Stimulated activated CD8-positive, alpha-beta memory T cell treated with anti-CD3 and anti-CD28 coated beads, Interleukin-12 subunit alpha, Interleukin-12 subunit beta, amount 100 ng/mL, for 1 hour (primary cell): ENCODE data around the gene TTC6.

Experiments
- DNase-seq: peaks from one replicate; pipeline ENCODE4 v3.0.0-alpha.2; 2020; ENCODE audit warnings: low read depth

Gene TTC6

GRCh38 chr14:37585971-37586796 is 9.2 kb upstream of the TTC6 start:
- no peak for DNase-seq

GRCh38 chr14:37586797-37587130 is 8.7 kb upstream of the TTC6 start:
- DNase-seq, result no peak

- DNase-seq, result no peak
Measured at GRCh38 chr14:37587131-37587803, 8.2 kb upstream of the TTC6 start.

- no peak for DNase-seq
Measured at GRCh38 chr14:37587881-37588666, 7.4 kb upstream of the TTC6 start.

- DNase-seq, result no peak
Measured at GRCh38 chr14:37588667-37588955, 6.8 kb upstream of the TTC6 start.

- no peak for DNase-seq
Measured at GRCh38 chr14:37588956-37589714, 6.3 kb upstream of the TTC6 start.

- no peak for DNase-seq
Measured at GRCh38 chr14:37589715-37590427, 5.6 kb upstream of the TTC6 start.

GRCh38 chr14:37590428-37591139 is 4.8 kb upstream of the TTC6 start:
- no peak for DNase-seq

- no peak for DNase-seq
Measured at GRCh38 chr14:37591311-37591940, 4.0 kb upstream of the TTC6 start.

- no peak for DNase-seq
Measured at GRCh38 chr14:37591941-37592481, 3.4 kb upstream of the TTC6 start.

- DNase-seq, result no peak
Measured at GRCh38 chr14:37592482-37593408, 2.7 kb upstream of the TTC6 start.

GRCh38 chr14:37593511-37594237 is 1.8 kb upstream of the TTC6 start:
- DNase-seq, result no peak

- no peak for DNase-seq
Measured at GRCh38 chr14:37594238-37594970, 1.0 kb upstream of the TTC6 start.

GRCh38 chr14:37595809-37596621 is 586 bp downstream of the TTC6 start:
- no peak for DNase-seq

GRCh38 chr14:37596790-37597472 is 1.5 kb downstream of the TTC6 start:
- no peak for DNase-seq

- DNase-seq, result no peak
Measured at GRCh38 chr14:37597538-37597913, 2.1 kb downstream of the TTC6 start.
